HG03175 (cell line): Measurements from ENCODE around the gene IFNA4.
A peak's percentile ranks its signal among the peaks of the same experiment; 100 is the strongest.
"Not testable (repeated sequence)": the region's sequence is repeated elsewhere in the genome, so short reads cannot be mapped to it uniquely, and the experiment has no call there.

ENCODE experiments used
- ATAC-seq: cut with Tn5 transposase; IDR thresholded peaks from one replicate; pipeline ENCODE4 v1.9.1; 2021; ENCODE audit warnings: mild to moderate bottlenecking, moderate library complexity; ENCODE audit not compliant: unreplicated experiment

Gene IFNA4

GRCh38 chr9:21187487-21187886 lies at the start of gene IFNA4:
IFNA4 (minus strand) TSS chr9:21187587; CDS start chr9:21187531, 56 bp downstream.
- ATAC-seq, result not testable (repeated sequence)

GRCh38 chr9:21236360-21236714 lies 49.0 kb upstream of the IFNA4 start:
- peak; percentile 31 for ATAC-seq

DNA sequence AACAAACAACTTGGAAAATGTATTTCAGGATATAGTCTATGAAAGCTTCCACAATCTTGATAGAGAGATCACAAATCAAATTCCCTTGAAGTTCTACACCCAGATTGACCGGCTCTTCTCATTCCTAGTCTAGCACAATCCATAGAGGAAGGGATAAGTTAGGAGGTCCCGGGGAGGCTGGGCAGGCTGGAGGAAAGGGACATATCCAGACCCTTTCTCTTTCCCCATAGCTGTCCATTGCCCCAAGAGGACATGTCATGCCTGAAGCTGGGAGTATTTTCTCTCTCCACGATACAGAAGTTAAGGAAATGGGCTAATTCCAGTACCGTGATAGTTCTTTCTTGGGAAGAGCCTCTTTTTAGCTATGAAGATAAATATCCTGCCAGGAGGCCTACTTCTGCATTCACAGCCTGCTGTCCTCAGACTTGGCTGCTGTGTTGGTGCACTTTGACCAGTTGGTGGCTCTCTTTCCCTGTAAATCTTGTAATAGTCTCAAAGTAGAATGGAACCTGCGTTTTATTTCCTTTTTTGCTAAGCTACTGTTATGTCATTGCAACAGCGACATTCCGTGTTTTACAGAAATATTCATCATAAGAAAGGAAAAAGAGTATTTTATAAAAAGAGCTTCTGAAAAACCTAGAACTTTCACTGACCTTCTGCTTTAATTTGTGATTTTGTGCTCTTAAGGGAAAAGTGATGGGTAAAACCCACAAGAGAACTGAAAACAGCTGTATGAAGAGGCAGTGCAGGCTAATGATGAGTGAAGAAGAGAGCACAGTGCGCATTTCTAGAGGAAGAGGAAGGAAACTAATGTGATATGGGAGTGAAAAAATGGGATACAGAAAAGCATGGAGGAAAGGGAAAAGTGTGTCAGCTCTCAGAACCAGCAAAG lies 48.3 kb upstream of the IFNA4 start:
- ATAC-seq, result peak; percentile 86

- ATAC-seq, result no peak
Observed at GRCh38 chr9:21234153-21234687, 46.8 kb upstream of the IFNA4 start.

DNA sequence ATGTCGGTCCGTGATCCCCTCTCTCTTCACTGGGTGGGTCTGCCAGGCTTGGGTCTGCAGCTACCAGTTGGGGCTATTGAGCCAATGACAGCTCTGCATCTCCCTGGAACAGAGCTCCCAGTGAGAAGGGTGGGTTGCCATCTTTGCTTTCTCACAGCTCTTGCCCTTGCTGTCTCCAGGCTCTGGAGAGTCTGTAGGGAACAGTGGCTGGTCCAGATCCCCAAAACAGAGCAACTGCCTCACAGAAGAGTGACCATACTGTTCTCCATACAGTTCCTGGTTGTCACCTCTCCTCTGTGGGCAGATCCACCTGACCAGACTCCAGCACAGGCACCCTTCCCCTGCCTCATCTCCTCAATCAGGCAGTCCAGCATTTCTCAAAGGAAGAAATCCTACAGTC lies 45.9 kb upstream of the IFNA4 start:
- no peak for ATAC-seq

DNA sequence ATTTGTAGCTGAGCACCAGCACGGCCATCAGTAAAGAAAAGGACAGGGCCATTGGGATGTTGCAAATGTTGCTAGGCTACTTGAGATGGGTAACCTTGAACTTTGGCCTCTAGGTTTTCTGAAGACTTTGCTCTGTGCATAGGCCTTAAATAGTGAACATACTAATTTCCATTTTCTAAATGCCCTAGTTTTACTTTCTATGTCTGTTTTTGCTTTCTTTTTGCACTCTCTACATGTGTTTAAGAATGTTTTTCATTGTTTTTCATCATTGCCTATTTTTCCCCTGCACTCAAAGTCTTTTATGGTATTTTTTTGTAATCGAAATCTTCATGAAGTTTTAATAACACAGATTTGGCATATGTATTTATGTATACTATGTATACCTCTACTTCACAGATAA lies 40.7 kb upstream of the IFNA4 start, which contains the start of gene IFNA17:
IFNA17 (minus strand) TSS at position 101 of the 400 bp plus-strand sequence; CDS start at position 52, 49 bp downstream.
- no peak for ATAC-seq

- not testable (repeated sequence) for ATAC-seq
Observed at GRCh38 chr9:21217211-21217610, 29.8 kb upstream of the IFNA4 start, which contains the start of gene IFNA16. IFNA16 (minus strand) TSS chr9:21217311; CDS start chr9:21217305, 6 bp downstream.

GRCh38 chr9:21213411-21214326 lies 26.3 kb upstream of the IFNA4 start:
- peak; percentile 70 for ATAC-seq

DNA sequence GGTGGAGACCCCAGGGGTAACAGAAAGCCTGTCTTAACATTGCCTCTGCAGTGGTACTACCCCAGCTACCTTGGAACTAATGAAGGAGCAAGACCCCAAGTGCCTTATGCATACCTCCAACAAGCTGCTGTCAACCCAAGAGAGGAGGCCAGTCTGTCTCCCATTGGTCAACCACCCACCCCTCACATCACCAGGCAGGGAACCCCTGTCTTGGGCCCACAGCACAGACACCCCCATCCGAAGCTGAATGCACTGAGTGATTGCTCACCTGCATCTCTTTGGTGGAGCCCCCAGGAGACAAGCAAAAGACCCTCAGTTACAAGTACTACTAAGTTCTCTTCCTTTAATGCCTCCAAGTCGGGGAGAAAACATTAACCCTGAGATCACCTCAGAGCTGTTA lies 24.8 kb upstream of the IFNA4 start:
- ATAC-seq, result not testable (repeated sequence)

DNA sequence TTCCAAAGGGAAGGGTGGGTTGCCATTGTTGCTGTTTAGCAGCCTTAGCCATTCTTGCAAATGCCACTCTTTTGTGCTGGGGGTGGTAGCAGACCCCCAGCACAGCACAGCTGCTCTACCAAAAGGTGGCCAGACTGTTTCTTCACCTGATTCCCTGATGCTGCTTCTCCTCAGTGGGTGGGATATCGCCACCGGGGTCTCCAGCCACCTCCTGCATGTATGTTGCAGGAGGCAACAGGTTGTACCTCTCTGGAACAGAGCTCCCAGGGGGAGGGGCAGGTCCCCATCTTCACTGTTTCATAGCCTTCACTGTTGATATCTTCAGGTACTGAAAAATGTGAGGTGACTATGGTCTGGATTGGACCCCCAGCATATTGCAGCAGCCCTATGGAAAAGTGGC lies 23.4 kb upstream of the IFNA4 start:
- ATAC-seq, result not testable (repeated sequence)

DNA sequence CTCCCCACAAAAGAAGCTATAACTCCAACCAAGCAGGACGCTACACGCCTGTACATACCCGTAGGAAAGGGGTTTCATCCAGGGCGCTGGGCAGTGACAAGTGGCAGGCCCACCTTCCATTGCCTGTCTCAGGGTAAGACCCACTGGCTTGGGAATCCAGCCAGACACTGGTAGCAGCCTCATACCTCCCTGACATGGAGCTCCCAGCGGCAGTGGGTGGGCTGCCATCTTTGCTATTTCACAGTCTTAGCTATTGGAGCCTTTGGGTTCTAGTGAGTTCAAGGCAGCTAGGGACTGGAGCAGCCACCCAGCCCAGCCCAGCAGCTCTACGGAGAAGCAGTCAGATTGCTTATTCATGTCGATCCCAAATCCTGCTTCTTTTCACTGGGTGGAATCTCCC lies 22.9 kb upstream of the IFNA4 start:
- no peak for ATAC-seq

DNA sequence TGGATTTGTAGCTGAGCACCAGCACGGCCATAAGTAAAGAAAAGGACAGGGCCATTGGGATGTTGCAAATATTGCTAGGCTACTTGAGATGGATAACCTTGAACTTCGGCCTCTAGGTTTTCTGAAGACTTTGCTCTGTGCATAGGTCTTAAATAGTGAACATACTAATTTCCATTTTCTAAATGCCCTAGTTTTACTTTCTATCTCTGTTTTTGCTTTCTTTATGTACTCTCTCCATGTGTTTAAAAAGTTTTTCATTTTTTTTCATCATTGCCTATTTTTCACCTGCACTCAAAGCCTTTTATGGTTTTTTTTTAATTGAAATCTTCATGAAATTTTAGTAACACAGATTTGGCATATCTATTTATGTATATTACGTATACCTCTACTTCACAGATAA lies 19.7 kb upstream of the IFNA4 start, which contains the start of gene IFNA10:
IFNA10 (minus strand) TSS at position 101 of the 400 bp plus-strand sequence; CDS start at position 55, 46 bp downstream.
- ATAC-seq, result not testable (repeated sequence)

GRCh38 chr9:21205204-21205603 lies 17.8 kb upstream of the IFNA4 start:
- no peak for ATAC-seq

DNA sequence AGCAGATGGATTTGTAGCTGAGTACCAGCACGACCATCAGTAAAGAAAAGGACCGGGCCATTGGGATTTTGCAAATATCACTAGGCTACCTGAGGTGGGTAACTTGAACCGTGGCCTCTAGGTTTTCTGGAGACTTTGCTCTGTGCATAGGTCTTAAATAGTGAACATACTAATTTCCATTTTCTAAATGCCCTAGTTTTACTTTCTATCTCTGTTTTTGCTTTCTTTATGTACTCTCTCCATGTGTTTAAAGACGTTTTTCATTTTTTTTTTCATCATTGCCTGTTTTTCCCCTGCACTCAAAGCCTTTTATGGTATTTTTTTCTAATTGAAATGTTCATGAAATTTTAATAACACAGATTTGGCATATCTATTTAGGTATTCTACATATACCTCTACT lies 14.7 kb upstream of the IFNA4 start, which contains the start of gene IFNA7:
IFNA7 (minus strand) TSS at position 101 of the 400 bp plus-strand sequence; CDS start at position 61, 40 bp downstream.
- ATAC-seq, result not testable (repeated sequence)

- ATAC-seq, result peak; percentile 89
Observed at GRCh38 chr9:21194867-21195776, 7.7 kb upstream of the IFNA4 start.

GRCh38 chr9:21182810-21183736 lies 4.3 kb downstream of the IFNA4 start:
- ATAC-seq, result peak; percentile 91

DNA sequence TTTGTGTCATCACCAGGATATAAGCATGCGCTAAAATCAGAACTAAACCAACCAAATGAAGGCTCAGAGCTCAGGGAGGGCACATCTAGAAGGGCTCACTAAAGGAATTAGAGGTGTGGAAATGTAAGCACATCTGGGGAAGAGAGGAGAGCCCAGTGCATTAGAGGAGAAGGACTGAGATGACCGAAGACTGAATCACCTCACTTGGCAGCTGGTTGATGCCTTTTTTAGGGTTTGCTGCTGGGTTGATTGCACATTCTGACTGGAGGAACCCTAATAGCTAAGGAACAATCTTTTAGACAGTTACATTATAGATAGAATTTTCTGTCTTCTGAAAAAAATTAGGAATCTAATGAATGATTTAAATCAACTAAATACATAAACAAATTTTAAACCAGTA lies 12.7 kb downstream of the IFNA4 start:
- ATAC-seq, result no peak

DNA sequence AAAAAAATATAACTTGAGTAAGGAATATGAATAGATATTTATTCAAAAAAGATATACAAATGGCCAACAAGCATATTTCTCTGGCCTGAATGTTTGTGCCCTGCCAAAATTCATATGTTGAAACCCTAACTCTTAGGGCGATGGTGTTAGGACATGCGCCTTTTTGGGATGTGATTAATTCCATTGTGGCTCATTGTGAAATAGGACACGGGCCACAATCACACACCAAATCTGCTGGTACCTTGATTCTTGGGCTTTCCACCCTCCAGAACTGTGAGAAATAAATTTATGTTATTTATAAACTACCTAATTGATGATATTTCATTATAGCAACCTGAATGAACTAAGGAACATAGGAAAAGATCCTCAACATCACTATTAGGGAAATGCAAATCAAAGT lies 15.2 kb downstream of the IFNA4 start:
- ATAC-seq, result no peak

- ATAC-seq, result no peak
Observed at GRCh38 chr9:21171351-21171750, 16.0 kb downstream of the IFNA4 start.
